GM21360 (cell line): ENCODE measurements around the gene SLC35E4.
"Not testable (repeated sequence)": the region's sequence is repeated elsewhere in the genome, so short reads cannot be mapped to it uniquely, and the experiment has no call there.

Source experiments
- ATAC-seq: cut with Tn5 transposase; IDR thresholded peaks from one replicate; pipeline ENCODE4 v1.9.1; 2021; ENCODE audit warnings: mild to moderate bottlenecking, moderate library complexity; ENCODE audit not compliant: unreplicated experiment

The SLC35E4 gene

GRCh38 chr22:30635273-30636225 lies at the start of gene SLC35E4:
TSS of gene SLC35E4 (plus strand) at chr22:30635781. CDS start at chr22:30636451, 670 bp downstream.
- ATAC-seq = peak; percentile 68

- ATAC-seq = no peak
These were observed 49.2 kb upstream of the SLC35E4 start for GRCh38 chr22:30586414-30586813.

GRCh38 chr22:30591191-30591587 lies 44.4 kb upstream of the SLC35E4 start:
- ATAC-seq = no peak

- ATAC-seq = peak; percentile 93
These were observed 43.8 kb upstream of the SLC35E4 start, which contains the start of gene PES1 for GRCh38 chr22:30591588-30592359. TSS of gene PES1 (minus strand) at chr22:30591910. CDS start at chr22:30591833, 77 bp downstream.

- ATAC-seq = not testable (repeated sequence)
These were observed 43.2 kb upstream of the SLC35E4 start for GRCh38 chr22:30592360-30592713.

GRCh38 chr22:30596199-30596598 lies 39.4 kb upstream of the SLC35E4 start:
- no peak for ATAC-seq

- no peak for ATAC-seq
These were observed 38.7 kb upstream of the SLC35E4 start for GRCh38 chr22:30596886-30597285.

GRCh38 chr22:30598986-30599385 lies 36.6 kb upstream of the SLC35E4 start:
- ATAC-seq = no peak

- no peak for ATAC-seq
These were observed 34.7 kb upstream of the SLC35E4 start for GRCh38 chr22:30600921-30601320.

- ATAC-seq = no peak
These were observed 34.1 kb upstream of the SLC35E4 start for GRCh38 chr22:30601464-30601863.

GRCh38 chr22:30602049-30602448 lies 33.5 kb upstream of the SLC35E4 start:
- ATAC-seq = no peak

- no peak for ATAC-seq
These were observed 31.8 kb upstream of the SLC35E4 start for GRCh38 chr22:30603801-30604200.

GRCh38 chr22:30604723-30605122 lies 30.9 kb upstream of the SLC35E4 start:
- ATAC-seq = no peak

- no peak for ATAC-seq
These were observed 30.0 kb upstream of the SLC35E4 start for GRCh38 chr22:30605449-30606110.

- ATAC-seq = no peak
These were observed 28.9 kb upstream of the SLC35E4 start, which contains the start of gene TCN2 for GRCh38 chr22:30606455-30607299. TSS of gene TCN2 (plus strand) at chr22:30607174. CDS start at chr22:30607332, 158 bp downstream.

GRCh38 chr22:30607300-30607930 lies 28.2 kb upstream of the SLC35E4 start:
- ATAC-seq = no peak

GRCh38 chr22:30607939-30608338 lies 27.6 kb upstream of the SLC35E4 start:
- no peak for ATAC-seq

- no peak for ATAC-seq
These were observed 26.1 kb upstream of the SLC35E4 start for GRCh38 chr22:30609260-30610185.

- no peak for ATAC-seq
These were observed 25.3 kb upstream of the SLC35E4 start for GRCh38 chr22:30610299-30610698.
